SU-DHL-6 (cell line): ENCODE measurements around the gene MAL.

Experiments
- H2AFZ ChIP-seq: fragments of 200-600 bp; sonication (generic); 2 replicates; pipeline ENCODE4 v1.6.1; 2014; ENCODE audit warnings: low read depth, mild to moderate bottlenecking, moderate library complexity, mixed read lengths, antibody characterized with exemption, low read length; ENCODE audit not compliant: severe bottlenecking
- H3F3A ChIP-seq: fragments of 200-600 bp; shearing (Covaris generic); 2 replicates; pipeline ENCODE4 v1.6.0; 2016; ENCODE audit warnings: antibody characterized with exemption, mild to moderate bottlenecking; ENCODE audit not compliant: insufficient read depth
- H3K27ac ChIP-seq: fragments of 200-600 bp; sonication (generic); 2 replicates; pipeline ENCODE4 v1.5.1; 2016; ENCODE audit warnings: low read depth, mild to moderate bottlenecking, low read length, moderate library complexity, mixed read lengths
- H3K27me3 ChIP-seq: fragments of 200-600 bp; sonication (generic), shearing (Covaris generic); 2 replicates; pipeline ENCODE4 v1.6.0; 2014; ENCODE audit warnings: mild to moderate bottlenecking, low read length
- H3K36me3 ChIP-seq: fragments of 200-600 bp; sonication (generic); 2 replicates; pipeline ENCODE4 v1.6.1; 2014; ENCODE audit warnings: mild to moderate bottlenecking, low read length, mixed read lengths
- H3K4me2 ChIP-seq: fragments of 300-600, 200-600 bp; shearing (Covaris generic), sonication (generic); 2 replicates; pipeline ENCODE4 v1.6.0; 2014; ENCODE audit warnings: low read length, low read depth, mild to moderate bottlenecking; ENCODE audit not compliant: poor library complexity, severe bottlenecking
- H3K4me3 ChIP-seq: fragments of 200-600 bp; sonication (generic); 2 replicates; pipeline ENCODE4 v1.5.1; 2014; ENCODE audit warnings: antibody characterized with exemption, low read length, mild to moderate bottlenecking, mixed read lengths; ENCODE audit not compliant: insufficient read depth, poor library complexity, severe bottlenecking
- H3K79me2 ChIP-seq: fragments of 200-600 bp; sonication (generic); 2 replicates; pipeline ENCODE4 v1.6.1; 2014; ENCODE audit warnings: mild to moderate bottlenecking, low read length, moderate library complexity; ENCODE audit not compliant: insufficient read depth
- H3K9ac ChIP-seq: fragments of 200-600 bp; sonication (generic); 2 replicates; pipeline ENCODE4 v1.7.0; 2014; ENCODE audit warnings: mild to moderate bottlenecking, low read length
- H3K9me2 ChIP-seq: fragments of 200-600 bp; sonication (generic); replicated peaks from 2 replicates; pipeline ENCODE4 v1.6.1; 2014; ENCODE audit warnings: low read length; ENCODE audit not compliant: insufficient read depth
- H3K9me3 ChIP-seq: fragments of 200-600 bp; sonication (generic); 2 replicates; pipeline ENCODE4 v1.6.1; 2014; ENCODE audit warnings: low read length, mixed read lengths; ENCODE audit not compliant: insufficient read depth
- H4K20me1 ChIP-seq: fragments of 200-600 bp; sonication (generic); 2 replicates; pipeline ENCODE4 v1.6.1; 2014; ENCODE audit warnings: low read depth, mild to moderate bottlenecking, antibody characterized with exemption, low read length, moderate library complexity, mixed read lengths
- EZH2phosphoT487 ChIP-seq: fragments of 200-600 bp; sonication (generic), shearing (Covaris generic); conservative IDR thresholded peaks from 2 replicates; pipeline ENCODE4 v1.6.1; 2018; ENCODE audit warnings: mild to moderate bottlenecking, antibody characterized with exemption, low read length, moderate library complexity, mixed read lengths
- TF ChIP-seq, protein P1 (sequence below): fragments of 200-600 bp; sonication (generic); IDR thresholded peaks from one replicate; pipeline ENCODE4 v1.5.1; 2017; ENCODE audit warnings: antibody characterized with exemption, mild to moderate bottlenecking, low read length, moderate library complexity; ENCODE audit not compliant: insufficient read depth, poor library complexity, severe bottlenecking

Gene MAL

GRCh38 chr2:95023222-95023597, 2.3 kb upstream of the MAL start:
- no peak overlapping the region for H3K4me3 ChIP-seq
- no peak overlapping the region for H3K27ac ChIP-seq
- H3F3A ChIP-seq, result no peaks in the 10 kb centered on the region
- no peak overlapping the region for H3K4me2 ChIP-seq
- no peaks in the 10 kb centered on the region for H3K36me3 ChIP-seq
- H3K79me2 ChIP-seq, result no peaks in the 10 kb centered on the region
- no peaks in the 10 kb centered on the region for H3K9me2 ChIP-seq
- no peaks in the 10 kb centered on the region for H4K20me1 ChIP-seq
- H2AFZ ChIP-seq, result no peak overlapping the region
- H3K9ac ChIP-seq, result no peak overlapping the region
- H3K27me3 ChIP-seq, result no peaks in the 10 kb centered on the region
- no peak for TF ChIP-seq EZH2phosphoT487
- TF ChIP-seq, protein P1, sequence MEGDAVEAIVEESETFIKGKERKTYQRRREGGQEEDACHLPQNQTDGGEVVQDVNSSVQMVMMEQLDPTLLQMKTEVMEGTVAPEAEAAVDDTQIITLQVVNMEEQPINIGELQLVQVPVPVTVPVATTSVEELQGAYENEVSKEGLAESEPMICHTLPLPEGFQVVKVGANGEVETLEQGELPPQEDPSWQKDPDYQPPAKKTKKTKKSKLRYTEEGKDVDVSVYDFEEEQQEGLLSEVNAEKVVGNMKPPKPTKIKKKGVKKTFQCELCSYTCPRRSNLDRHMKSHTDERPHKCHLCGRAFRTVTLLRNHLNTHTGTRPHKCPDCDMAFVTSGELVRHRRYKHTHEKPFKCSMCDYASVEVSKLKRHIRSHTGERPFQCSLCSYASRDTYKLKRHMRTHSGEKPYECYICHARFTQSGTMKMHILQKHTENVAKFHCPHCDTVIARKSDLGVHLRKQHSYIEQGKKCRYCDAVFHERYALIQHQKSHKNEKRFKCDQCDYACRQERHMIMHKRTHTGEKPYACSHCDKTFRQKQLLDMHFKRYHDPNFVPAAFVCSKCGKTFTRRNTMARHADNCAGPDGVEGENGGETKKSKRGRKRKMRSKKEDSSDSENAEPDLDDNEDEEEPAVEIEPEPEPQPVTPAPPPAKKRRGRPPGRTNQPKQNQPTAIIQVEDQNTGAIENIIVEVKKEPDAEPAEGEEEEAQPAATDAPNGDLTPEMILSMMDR, result peak; percentile 37
- H3K9me3 ChIP-seq, result no peaks in the 10 kb centered on the region

DNA sequence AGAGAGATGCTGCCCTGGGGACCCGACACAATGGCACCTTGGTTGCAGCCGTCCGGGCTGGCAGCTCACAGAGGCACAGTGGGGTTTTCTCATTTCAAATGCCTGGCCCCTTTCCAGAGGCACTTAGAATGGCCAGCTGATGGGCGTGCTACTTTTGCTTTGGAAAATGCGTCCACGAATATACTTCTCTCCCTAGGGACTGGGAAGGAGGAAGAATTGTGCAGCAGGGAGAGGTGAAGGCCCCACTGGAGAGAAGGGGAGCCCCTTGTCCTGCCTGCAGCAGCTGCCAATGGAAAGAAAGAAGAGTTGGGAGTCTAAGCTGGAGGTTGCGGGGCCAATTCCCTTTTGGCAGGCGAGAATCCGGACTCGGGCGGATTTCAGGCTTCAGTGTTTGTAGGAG, 1.1 kb upstream of the MAL start:
- Histone ChIP-seq H3K9me3 (no peaks in the 10 kb centered on the region), H3K27ac (no peak overlapping the region), H3K36me3 (no peaks in the 10 kb centered on the region), H3K4me2 (no peak overlapping the region), H3K79me2 (no peaks in the 10 kb centered on the region), H4K20me1 (no peaks in the 10 kb centered on the region), H3K9me2 (no peaks in the 10 kb centered on the region), H3K27me3 (no peaks in the 10 kb centered on the region), H3F3A (no peaks in the 10 kb centered on the region), H3K9ac (no peak overlapping the region), H3K4me3 (no peak overlapping the region), H2AFZ (no peak overlapping the region)
- no peak for TF ChIP-seq EZH2phosphoT487
- TF ChIP-seq, protein P1, result no peak

DNA sequence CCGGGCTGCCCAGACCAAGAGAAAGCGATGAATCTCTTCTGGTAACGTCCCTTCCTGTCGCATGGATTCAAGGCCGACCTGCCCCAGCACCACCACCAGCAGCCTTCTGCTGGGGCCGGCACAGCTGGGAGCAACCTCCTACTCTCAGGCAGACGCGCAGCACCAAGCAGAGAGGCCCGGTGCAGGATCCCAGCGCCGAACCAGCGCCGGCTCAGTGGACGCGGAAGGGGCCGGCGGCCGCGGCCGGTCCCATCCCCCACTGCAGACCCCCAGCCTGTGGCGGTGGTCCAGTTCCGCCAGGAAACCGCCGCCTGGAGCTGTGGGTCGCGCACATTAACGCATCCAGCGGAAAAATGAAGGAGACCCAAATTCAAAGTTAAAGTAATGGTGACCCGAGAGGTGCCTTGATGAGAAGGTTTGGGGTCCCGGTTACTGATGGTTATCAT, 525 bp upstream of the MAL start:
- H3K9ac ChIP-seq, result no peak overlapping the region
- no peaks in the 10 kb centered on the region for H3K36me3 ChIP-seq
- no peaks in the 10 kb centered on the region for H4K20me1 ChIP-seq
- H3K27me3 ChIP-seq, result no peaks in the 10 kb centered on the region
- H3K79me2 ChIP-seq, result no peaks in the 10 kb centered on the region
- H3K9me3 ChIP-seq, result no peaks in the 10 kb centered on the region
- no peak overlapping the region for H2AFZ ChIP-seq
- no peak for TF ChIP-seq EZH2phosphoT487
- TF ChIP-seq, protein P1, result no peak
- no peak overlapping the region for H3K4me2 ChIP-seq
- H3K4me3 ChIP-seq, result no peak overlapping the region
- no peak overlapping the region for H3K27ac ChIP-seq
- H3K9me2 ChIP-seq, result no peaks in the 10 kb centered on the region
- no peaks in the 10 kb centered on the region for H3F3A ChIP-seq
